COR-L47 (cell line): ENCODE data around the gene MASP1.

Experiments used
- DNase-seq: peaks from one replicate; lab custom pipeline; 2025; lab: John Stamatoyannopoulos, UW

Gene MASP1

GRCh38 chr3:187186801-187187421 lies 104.6 kb downstream of the MASP1 start:
- DNase-seq = no peak

- no peak for DNase-seq
These were observed 105.2 kb downstream of the MASP1 start for GRCh38 chr3:187186375-187186774.

- DNase-seq = no peak
These were observed 105.8 kb downstream of the MASP1 start for GRCh38 chr3:187185759-187186158.
